ENCODE measurements around the gene HFE. TPM values are rescaled to one million over a fixed set of nuclear protein-coding genes. Genes with fewer than 3 reads are reported as not detected.

Gene HFE
- total and polyA plus RNA-seq, 10 of the 15 experiments (the other 5 are each of a cell fraction or from before 2014, with no cell fraction given), result 0.52 to 5.9 (median 1.7) TPM

- Histone ChIP-seq H2AFZ (ENCODE audit: control insufficient read depth, low read depth, low read length) (no peak overlapping the region), H3K9me3 (replicated peaks; ENCODE audit: control insufficient read depth, insufficient read depth, low read length) (no peaks in the 10 kb centered on the region), H3K4me3 (no peak overlapping the region), H3K36me3 (ENCODE audit: control insufficient read depth in 2 of 2, insufficient read depth in 2 of 2, low read length in 1 of 2) (peaks cover 0 to 3% of the 10 kb centered on the region in 2 experiments; a peak in 2 of 4 replicates), H3K27ac (ENCODE audit: control insufficient read depth, insufficient read depth) (no peak overlapping the region), H4K20me1 (ENCODE audit: control insufficient read depth, insufficient read depth) (peaks cover 6% of the 10 kb centered on the region; the same call in 1 of the 2 replicates), H3K4me2 (ENCODE audit: control insufficient read depth, insufficient read depth) (peak overlapping the region; percentile 77), H3K4me1 (ENCODE audit: control insufficient read depth, insufficient read depth, low read length) (peaks cover 14% of the 10 kb centered on the region), H3K27me3 (replicated peaks in 1 of 2; ENCODE audit: control insufficient read depth in 2 of 2, insufficient read depth in 2 of 2, low read length in 1 of 2) (no peaks in the 10 kb centered on the region), H3K79me2 (ENCODE audit: control insufficient read depth, insufficient read depth, low read length) (peaks cover 66% of the 10 kb centered on the region), H3K9ac (ENCODE audit: control insufficient read depth, insufficient read depth, low read length) (no peak overlapping the region)
- intact Hi-C loops (cut with micrococcal nuclease; ENCODE audit: unreplicated experiment), result no loop called here
- in situ Hi-C loops (cut with MboI), result no loop called here
- no peak for FAIRE-seq
- SMC1A ChIA-PET (ENCODE audit: uncharacterized antibody, unreplicated experiment), result interaction anchor here (1.0 kb wide), 1 partner anchor 28 kb away, joined by 5 read pairs; a partner anchor contains a TSS
- peak; percentile 3; the same call in 1 of the 3 replicates for ATAC-seq
- BruUV-seq (replicated peaks), result no TSS peak
- RAD21 ChIA-PET (ENCODE audit: unreplicated experiment), result no interaction called here
- CTCF ChIA-PET, result interaction anchor here (1.5 kb wide), 1 partner anchor 21 kb away, joined by 4 read pairs; no protein-coding TSS in a partner anchor
- peak; percentile 11; the same call in 1 of the 2 replicates for TF ChIP-seq MLLT1 (IDR thresholded peaks at IDR 0.05)
- TF ChIP-seq CEBPB (IDR thresholded peaks at IDR 0.05; ENCODE audit: borderline replicate concordance in 1 of 2, low read depth in 2 of 2, low read length in 2 of 2), result no peak
- TF ChIP-seq RAD51 (IDR thresholded peaks at IDR 0.05), result no peak
- DNase-seq (ENCODE audit: low read depth, low spot score), result no peak
- 97% methylated on average over 6 of the region's 6 CpGs for WGBS (ENCODE audit: insufficient coverage, insufficient replicate concordance, low lambda C conversion rate, missing lambda C conversion rate)
- POLR2A ChIA-PET, result interaction anchor here (0.6 to 1.0 kb wide), 2 partner anchors 25 to 209 kb away, joined by 3 to 5 read pairs; a partner anchor contains a TSS
Measured at GRCh38 chr6:26130581-26131249, 43.5 kb downstream of the HFE start.

- Histone ChIP-seq H2AFZ (ENCODE audit: control insufficient read depth, low read depth, low read length) (no peak overlapping the region), H3K36me3 (ENCODE audit: control insufficient read depth in 2 of 2, insufficient read depth in 2 of 2, low read length in 1 of 2) (peaks cover 0 to 3% of the 10 kb centered on the region in 2 experiments; a peak in 2 of 4 replicates), H3K4me3 (no peak overlapping the region), H3K4me1 (ENCODE audit: control insufficient read depth, insufficient read depth, low read length) (peaks cover 14% of the 10 kb centered on the region), H4K20me1 (ENCODE audit: control insufficient read depth, insufficient read depth) (no peaks in the 10 kb centered on the region), H3K79me2 (ENCODE audit: control insufficient read depth, insufficient read depth, low read length) (peaks cover 57% of the 10 kb centered on the region), H3K9ac (ENCODE audit: control insufficient read depth, insufficient read depth, low read length) (no peak overlapping the region), H3K27ac (ENCODE audit: control insufficient read depth, insufficient read depth) (no peak overlapping the region), H3K27me3 (replicated peaks in 1 of 2; ENCODE audit: control insufficient read depth in 2 of 2, insufficient read depth in 2 of 2, low read length in 1 of 2) (no peaks in the 10 kb centered on the region), H3K4me2 (ENCODE audit: control insufficient read depth, insufficient read depth) (peak overlapping the region; percentile 38; the same call in 1 of the 2 replicates), H3K9me3 (replicated peaks; ENCODE audit: control insufficient read depth, insufficient read depth, low read length) (no peaks in the 10 kb centered on the region)
- CTCF ChIA-PET, result interaction anchor here (0.9 to 1.5 kb wide), 2 partner anchors 20 to 23 kb away, joined by 3 to 4 read pairs; no protein-coding TSS in a partner anchor
- intact Hi-C loops (cut with micrococcal nuclease; ENCODE audit: unreplicated experiment) (no loop called here), in situ Hi-C loops (cut with MboI) (no loop called here)
- ATAC-seq (no peak), DNase-seq (ENCODE audit: low read depth, low spot score) (no peak), FAIRE-seq (no peak)
- no TSS peak for BruUV-seq (replicated peaks)
- RAD21 ChIA-PET (ENCODE audit: unreplicated experiment), result interaction anchor here (0.5 kb wide), 1 partner anchor 441 kb away, joined by 3 read pairs; no protein-coding TSS in a partner anchor
- POLR2A ChIA-PET, result no interaction called here
- SMC1A ChIA-PET (ENCODE audit: uncharacterized antibody, unreplicated experiment), result interaction anchor here (0.8 to 1.0 kb wide), 2 partner anchors 17 to 27 kb away, joined by 3 to 5 read pairs; a partner anchor contains a TSS
- WGBS (ENCODE audit: insufficient coverage, insufficient replicate concordance, low lambda C conversion rate, missing lambda C conversion rate), result 95% methylated on average over 3 of the region's 3 CpGs
- TF ChIP-seq POLR2AphosphoS2 (IDR thresholded peaks at IDR 0.05; ENCODE audit: low read depth, low read length) (no peak), ZNF274 (IDR thresholded peaks at IDR 0.05; ENCODE audit: insufficient read depth, insufficient read length) (no peak), ZSCAN29 (IDR thresholded peaks at IDR 0.05) (no peak), GABPA (IDR thresholded peaks at IDR 0.05; ENCODE audit: low read depth) (no peak), JUND (IDR thresholded peaks at IDR 0.05; ENCODE audit: low read depth, low read length) (no peak), ETV6 (conservative IDR thresholded peaks at IDR 0.05 in 1 of 2, IDR thresholded peaks at IDR 0.05 in 1 of 2; ENCODE audit: borderline replicate concordance in 1 of 2, low read depth in 1 of 2) (no peak), PAX5 (IDR thresholded peaks at IDR 0.05; ENCODE audit: borderline replicate concordance, low read depth, low read length) (no peak), SMARCA5 (IDR thresholded peaks at IDR 0.05) (no peak), KLF5 (IDR thresholded peaks at IDR 0.05; ENCODE audit: partially characterized antibody) (no peak), CHD2 (IDR thresholded peaks at IDR 0.05; ENCODE audit: borderline replicate concordance, low read depth, low read length) (no peak), POU2F2 (IDR thresholded peaks at IDR 0.05; ENCODE audit: borderline replicate concordance, low read depth, low read length) (no peak), RUNX3 (IDR thresholded peaks at IDR 0.05; ENCODE audit: low read length) (no peak)
Measured at GRCh38 chr6:26131618-26132017, 44.4 kb downstream of the HFE start.

All from GM12878 (cell line).